Retina (tissue), 1 donor: ENCODE data around the gene UBXN7.
"Not testable (repeated sequence)": the region's sequence is repeated elsewhere in the genome, so short reads cannot be mapped to it uniquely, and the experiment has no call there.

Experiments used
- DNase-seq: peaks from one replicate; pipeline ENCODE4 v3.0.0-alpha.2; 2016

The UBXN7 gene

DNA sequence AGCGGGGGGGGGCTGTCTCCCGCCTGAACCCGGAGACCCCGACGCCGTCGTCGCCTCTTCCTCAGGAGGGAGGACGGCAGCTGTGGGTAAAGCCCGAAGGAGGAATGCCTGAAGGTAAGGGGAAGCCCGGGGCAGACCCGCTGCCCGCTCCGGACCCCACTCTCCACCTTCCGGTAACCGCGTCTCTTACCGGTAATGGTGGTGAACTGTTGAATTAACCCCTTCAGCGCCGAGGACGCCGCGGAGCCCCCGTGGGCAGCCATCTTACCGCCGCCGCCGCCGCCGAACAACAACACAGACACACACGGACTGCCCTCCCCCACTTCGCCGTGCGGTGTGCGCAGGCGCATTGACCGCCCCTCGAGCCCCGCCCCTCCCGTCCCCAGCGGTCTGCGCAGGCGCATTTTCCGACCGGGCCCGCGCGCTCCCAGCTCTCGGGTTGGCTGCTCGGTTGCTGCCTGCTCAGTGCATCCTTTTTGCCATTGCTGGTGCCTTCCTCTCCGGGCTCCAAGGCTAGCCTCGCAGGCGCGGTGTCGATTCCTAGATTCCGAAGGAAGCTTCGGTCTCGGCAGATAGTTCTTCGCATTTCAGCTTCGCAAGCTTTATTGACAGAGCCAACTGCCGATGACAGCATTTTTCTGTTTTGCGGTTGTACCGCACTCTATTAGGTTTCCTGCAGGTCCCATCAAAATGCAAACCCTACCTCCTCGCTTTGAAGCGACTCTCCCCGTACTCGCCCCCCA is at the start of gene UBXN7:
TSS of gene UBXN7 (minus strand) at position 291 of the 743 bp plus-strand sequence. CDS start at position 263, 28 bp downstream.
- DNase-seq, result peak; percentile 97

GRCh38 chr3:196477678-196478077 is 45.5 kb upstream of the UBXN7 start:
- DNase-seq, result no peak

GRCh38 chr3:196472286-196472685 is 40.1 kb upstream of the UBXN7 start:
- no peak for DNase-seq

GRCh38 chr3:196471551-196471950 is 39.3 kb upstream of the UBXN7 start:
- DNase-seq, result no peak

GRCh38 chr3:196470182-196470581 is 38.0 kb upstream of the UBXN7 start:
- DNase-seq, result not testable (repeated sequence)

DNA sequence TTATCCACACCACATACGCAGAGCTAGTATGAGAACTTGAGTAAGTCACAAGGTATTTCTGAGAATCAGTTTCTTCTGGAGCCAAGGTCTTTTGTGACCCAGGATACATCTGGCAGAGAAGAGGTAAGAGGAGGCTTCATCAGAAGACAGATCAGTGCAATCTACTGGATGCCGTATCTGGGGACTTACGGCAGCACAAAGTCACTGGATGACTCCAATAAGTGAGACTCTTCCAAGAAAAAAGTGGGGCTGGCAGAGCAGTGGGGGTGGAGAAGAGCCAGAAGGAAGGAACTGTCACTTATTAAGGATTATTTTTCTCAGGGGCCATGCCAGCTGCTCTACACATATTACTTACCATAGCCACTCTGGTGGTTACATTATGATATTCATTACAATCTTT is 31.6 kb upstream of the UBXN7 start:
- DNase-seq, result no peak

DNA sequence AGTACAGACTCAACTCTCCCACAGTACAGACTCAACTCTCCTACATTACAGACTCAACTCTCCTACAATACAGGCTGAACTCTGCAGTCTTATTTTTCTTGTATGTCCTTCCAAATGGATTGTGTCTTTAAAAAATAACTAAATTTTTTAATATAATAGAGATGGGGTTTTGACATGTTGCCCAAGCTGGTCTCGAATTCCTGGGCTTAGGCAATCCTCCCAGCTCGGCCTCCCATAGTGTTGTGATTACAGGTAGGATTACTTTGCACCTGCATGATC is 31.2 kb upstream of the UBXN7 start:
- DNase-seq, result no peak

DNA sequence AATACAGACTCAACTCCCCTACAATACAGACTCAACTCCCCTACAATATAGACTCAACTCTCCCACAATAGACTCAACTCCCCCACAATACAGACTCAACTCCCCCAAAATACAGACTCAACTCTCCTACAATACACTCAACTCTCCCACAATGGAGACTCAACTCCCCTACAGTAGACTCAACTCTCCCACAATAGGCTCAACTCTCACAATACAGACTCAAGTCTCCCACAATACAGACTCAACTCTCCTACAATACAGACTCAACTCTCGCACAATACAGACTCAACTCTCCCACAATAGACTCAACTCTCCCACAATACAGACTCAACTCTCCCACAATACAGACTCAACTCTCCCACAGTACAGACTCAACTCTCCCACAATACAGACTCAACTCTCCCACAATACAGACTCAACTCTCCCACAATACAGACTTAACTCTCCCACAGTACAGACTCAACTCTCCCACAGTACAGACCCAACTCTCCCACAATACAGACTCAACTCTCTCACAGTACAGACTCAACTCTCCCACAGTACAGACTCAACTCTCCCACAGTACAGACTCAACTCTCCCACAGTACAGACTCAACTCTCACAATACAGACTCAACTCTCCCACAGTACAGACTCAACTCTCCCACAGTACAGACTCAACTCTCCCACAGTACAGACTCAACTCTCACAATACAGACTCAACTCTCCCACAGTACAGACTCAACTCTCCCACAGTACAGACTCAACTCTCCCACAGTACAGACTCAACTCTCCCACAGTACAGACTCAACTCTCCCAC is 30.7 kb upstream of the UBXN7 start:
- not testable (repeated sequence) for DNase-seq

DNA sequence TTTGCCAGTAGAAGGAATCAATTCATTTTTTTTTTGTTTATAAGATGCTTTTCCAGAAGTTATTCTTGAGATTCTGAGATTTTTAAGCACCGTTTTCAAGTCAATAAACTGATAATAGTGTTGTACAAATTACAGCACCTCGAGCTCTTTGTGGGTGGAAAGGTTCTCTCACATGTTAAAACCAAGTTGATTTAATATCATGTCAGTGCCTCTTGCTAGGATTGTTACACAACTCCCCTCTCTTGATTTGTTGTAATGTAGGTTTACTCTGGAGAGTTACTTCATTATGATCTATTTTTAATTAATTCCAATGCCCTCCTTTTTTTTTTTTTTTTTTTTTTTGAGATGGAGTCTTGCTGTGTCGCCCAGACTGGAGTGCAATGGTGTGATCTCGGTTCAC is 25.8 kb upstream of the UBXN7 start:
- DNase-seq, result no peak

DNA sequence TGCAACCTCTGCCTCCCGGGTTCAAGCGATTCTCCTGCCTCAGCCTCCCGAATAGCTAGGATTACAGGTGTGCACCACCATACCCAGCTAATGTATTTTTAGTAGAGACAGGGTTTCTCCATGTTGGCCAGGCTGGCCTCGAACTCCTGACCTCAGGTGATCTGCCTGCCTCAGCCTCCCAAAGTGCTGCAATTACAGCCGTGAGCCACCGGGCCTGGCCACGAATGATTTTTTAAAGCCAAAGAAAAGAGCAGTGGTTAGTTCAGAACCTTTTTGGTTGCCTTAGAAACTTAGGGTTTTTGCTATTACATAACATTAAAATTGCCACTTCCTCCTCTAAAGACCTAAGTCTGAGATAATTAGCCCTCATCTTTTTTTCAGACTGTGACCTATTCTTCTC is 25.2 kb upstream of the UBXN7 start:
- DNase-seq, result not testable (repeated sequence)

DNA sequence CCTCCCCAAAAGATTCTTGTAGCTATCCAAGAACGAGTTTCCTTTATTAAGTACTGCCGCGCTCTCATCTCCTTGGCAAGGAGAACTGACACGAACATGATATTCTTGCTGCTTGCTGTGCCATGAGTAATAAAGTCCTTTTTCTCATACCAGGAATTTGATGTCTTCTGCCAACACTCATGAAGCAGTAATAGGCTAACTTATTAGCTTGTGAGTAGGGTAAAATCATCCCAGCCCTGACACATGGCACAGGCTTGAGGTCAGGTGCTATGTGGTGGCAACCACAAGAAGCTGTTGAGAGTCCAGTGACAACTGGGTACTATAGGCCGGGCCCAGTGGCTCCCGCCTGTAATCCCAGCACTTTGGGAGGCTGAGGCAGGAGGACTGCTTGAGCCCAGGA is 22.7 kb upstream of the UBXN7 start:
- no peak for DNase-seq

GRCh38 chr3:196445391-196445790 is 13.2 kb upstream of the UBXN7 start:
- not testable (repeated sequence) for DNase-seq

- no peak for DNase-seq
These were observed 12.3 kb upstream of the UBXN7 start for GRCh38 chr3:196444500-196444894.

GRCh38 chr3:196440696-196441095 is 8.5 kb upstream of the UBXN7 start:
- no peak for DNase-seq

DNA sequence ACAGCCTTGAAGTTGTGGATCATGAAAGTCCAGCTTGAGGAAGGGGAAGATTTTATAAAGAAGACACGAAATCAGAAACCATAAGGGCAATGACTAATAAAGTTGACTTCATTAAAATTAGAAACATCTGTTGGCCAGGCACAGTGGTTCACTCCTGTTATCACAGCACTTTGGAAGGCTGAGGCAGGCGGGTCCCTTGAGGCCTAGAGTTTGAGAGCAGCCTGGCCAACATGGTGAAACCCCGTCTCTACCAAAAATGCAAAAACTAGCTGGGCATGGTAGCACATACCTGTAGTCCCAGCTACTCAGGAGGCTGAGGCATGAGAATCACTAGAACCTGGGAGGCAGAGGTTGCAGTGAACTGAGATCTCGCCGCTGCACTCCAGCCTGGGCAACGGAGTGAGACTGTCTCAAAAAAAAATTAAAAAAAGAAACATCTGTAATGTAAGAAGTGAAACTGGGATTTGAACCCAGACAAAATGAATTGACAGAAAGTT is 7.9 kb upstream of the UBXN7 start:
- DNase-seq, result no peak

- peak; percentile 86 for DNase-seq
These were observed 768 bp downstream of the UBXN7 start for GRCh38 chr3:196431181-196432136.

GRCh38 chr3:196428041-196428440 is 4.2 kb downstream of the UBXN7 start:
- DNase-seq, result no peak

GRCh38 chr3:196424421-196424820 is 7.8 kb downstream of the UBXN7 start:
- not testable (repeated sequence) for DNase-seq

GRCh38 chr3:196423044-196423781 is 9.0 kb downstream of the UBXN7 start:
- DNase-seq, result peak; percentile 6

GRCh38 chr3:196421668-196422067 is 10.6 kb downstream of the UBXN7 start:
- DNase-seq, result not testable (repeated sequence)

DNA sequence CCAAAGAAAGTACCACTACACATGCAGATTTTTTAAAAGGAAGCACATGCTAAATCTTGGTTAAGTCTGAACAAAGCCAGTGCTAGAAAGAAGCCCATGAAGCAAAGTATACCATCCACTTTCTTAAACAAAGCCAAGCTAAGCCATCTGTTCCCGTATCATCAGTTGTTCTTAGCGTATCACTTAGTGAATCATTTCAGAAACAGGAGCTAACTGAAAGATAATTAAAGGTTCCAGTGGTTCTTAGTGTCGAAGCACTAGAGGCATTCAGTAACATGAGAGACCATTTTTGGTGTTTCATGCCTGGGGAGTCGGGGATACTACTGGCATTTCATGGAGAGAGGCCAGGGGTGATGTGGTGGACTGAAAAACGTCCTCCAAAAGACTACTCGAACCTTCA is 12.8 kb downstream of the UBXN7 start:
- DNase-seq, result no peak

- DNase-seq, result no peak
These were observed 13.6 kb downstream of the UBXN7 start for GRCh38 chr3:196418601-196419000.
